ENCODE measurements around the gene APMAP. TPM values are rescaled to one million over a fixed set of nuclear protein-coding genes. Genes with fewer than 3 reads are reported as not detected.

APMAP gene
- total RNA-seq, 1 donor from 2014 or later, result 70.5 TPM

DNA sequence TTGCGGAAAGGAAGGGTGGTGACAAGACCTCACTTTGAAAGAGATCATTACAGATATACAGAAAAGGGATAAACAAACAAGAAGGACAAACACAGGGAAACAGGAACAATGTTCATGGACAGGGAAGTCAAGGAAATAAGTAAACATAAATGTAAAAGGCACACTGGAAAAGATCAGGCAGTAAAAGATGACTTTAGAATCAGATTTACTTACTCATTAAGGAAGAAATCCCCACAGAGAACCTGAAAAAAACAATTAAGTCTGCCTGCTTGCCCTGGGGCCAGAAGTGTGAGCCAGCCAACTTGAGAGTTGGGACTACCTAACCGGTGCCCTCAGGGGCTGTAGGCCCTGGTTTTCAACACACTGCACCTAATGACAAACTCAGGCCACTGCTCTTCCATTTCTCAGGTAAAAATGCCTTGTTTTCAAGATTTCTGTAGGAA is 1.7 kb downstream of the APMAP start:
- no peak for DNase-seq (ENCODE audit: low read depth)

GRCh38 chr20:24989162-24989561 is 3.4 kb downstream of the APMAP start:
- DNase-seq (ENCODE audit: low read depth), result no peak

DNA sequence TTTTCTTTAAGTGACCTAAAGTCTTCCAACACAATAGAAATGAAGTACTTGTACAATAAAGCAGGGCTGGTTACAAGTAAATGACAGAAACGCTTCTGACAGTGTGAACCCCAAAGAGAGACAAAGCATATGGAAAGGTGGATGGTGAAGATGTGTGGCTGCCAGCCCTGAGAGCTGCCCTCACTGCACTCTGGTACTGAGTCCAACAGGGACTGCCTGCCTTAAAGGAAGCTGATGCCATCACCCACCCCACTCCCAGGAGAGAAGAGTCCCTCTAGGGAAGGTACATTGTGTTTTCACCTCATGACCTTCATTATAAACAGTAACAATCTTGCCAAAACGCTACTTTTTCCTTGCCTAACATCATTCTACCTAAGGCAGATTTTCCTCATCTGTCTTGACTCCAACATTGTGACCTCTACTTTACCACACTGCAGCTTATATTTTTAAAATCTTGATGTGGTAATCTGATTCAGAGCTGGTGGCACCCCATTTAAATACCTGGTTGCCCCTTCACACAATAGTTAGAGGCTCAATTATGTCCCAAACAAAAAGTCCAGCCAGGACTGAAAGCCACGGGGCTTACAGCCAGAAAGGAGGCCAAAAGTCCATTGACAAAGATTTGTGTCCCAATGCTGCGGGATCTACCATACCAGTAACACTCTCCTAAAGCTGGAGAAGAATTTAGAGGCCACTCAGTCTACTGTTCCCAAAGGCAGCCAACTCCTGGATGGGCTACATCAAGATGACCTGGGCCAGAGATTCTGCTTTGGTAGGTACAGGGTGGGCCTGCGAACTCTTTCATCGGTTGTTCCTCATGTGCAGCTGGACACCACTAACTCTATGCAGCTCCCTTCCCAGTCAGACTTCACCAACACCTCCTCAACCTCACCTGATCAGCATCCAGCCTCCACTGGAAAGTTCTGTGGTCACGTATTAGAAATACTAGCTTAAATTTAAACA is 4.4 kb downstream of the APMAP start:
- no peak for DNase-seq (ENCODE audit: low read depth)

DNA sequence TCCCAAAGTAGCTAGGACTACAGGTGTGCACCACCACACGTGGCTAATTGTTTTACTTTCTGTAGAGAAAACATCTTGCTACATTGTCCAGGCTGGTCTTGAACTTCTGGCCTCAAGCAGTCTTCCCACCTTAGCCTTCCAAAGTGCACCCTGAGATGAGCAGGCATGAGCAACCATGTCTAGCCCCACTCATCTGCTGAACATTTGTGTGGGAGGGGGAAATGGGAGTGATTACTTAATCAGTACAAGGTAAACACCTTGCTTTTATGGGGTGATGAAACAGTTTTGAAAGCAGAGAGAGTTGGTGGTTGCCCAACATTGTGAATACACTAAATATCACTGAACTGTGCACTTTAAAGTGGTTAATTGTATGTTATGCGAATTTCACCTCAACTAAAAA is 5.3 kb downstream of the APMAP start:
- DNase-seq (ENCODE audit: low read depth), result no peak

- no peak for DNase-seq (ENCODE audit: low read depth)
These were observed 6.0 kb downstream of the APMAP start for GRCh38 chr20:24986436-24987015.

- DNase-seq (ENCODE audit: low read depth), result no peak
These were observed 6.7 kb downstream of the APMAP start for GRCh38 chr20:24985802-24986201.

GRCh38 chr20:24984961-24985640 is 7.5 kb downstream of the APMAP start:
- DNase-seq (ENCODE audit: low read depth), result no peak

GRCh38 chr20:24983896-24984295 is 8.7 kb downstream of the APMAP start:
- no peak for DNase-seq (ENCODE audit: low read depth)

DNA sequence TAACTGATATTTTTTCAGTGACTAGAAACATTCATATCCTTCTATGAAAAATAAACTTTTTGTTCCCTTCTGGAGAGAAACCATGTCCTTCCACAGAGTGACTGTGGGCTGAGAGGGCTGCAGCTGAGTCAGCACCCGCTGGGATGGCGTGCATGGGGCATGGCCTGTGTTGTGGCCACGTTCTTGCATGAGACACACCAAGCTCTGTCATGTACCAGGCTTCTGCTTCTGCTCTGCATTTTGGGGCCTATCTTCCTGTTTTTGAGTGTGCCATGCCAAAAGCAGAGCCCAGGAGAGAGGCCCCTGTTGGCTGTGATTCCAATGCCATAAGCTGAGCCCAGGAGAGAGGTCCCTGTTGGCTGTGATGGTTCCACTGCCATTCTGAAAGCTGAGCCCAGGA is 10.8 kb downstream of the APMAP start:
- no peak for DNase-seq (ENCODE audit: low read depth)

GRCh38 chr20:24981282-24981681 is 11.3 kb downstream of the APMAP start:
- DNase-seq (ENCODE audit: low read depth), result no peak

DNA sequence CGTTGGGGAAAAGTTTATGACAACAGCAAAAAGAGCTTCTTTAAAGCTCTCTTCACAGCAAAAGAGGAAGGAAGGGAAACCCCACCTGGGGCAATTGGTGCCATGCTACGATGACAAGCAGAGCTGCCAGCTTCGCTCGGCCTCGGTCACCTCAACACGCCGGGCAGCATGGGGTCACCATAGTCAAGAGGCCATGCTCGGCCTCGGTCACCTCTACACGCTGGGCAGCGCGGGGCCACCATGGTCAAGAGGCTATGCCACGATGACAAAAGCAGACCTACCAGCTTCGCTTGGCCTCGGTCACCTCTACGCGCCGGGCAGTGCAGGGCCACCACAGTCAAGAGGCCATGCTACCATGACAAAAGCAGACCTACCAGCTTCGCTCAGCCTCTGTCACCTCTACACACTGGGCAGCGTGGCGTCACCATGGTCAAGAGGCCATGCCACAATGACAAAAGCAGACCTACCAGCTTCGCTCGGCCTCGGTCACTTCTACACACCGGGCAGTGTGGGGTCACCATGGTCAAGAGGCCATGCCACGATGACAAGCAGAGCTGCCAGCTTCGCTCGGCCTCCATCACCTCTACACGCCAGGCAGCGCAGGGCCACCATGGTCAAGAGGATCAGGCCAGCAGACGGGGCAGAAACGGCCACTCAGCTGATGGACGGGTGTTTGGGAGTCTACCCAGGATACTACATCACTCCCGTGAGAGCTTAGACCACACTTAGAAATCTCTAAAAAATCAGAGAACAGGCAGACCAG is 12.1 kb downstream of the APMAP start:
- DNase-seq (ENCODE audit: low read depth), result no peak

DNA sequence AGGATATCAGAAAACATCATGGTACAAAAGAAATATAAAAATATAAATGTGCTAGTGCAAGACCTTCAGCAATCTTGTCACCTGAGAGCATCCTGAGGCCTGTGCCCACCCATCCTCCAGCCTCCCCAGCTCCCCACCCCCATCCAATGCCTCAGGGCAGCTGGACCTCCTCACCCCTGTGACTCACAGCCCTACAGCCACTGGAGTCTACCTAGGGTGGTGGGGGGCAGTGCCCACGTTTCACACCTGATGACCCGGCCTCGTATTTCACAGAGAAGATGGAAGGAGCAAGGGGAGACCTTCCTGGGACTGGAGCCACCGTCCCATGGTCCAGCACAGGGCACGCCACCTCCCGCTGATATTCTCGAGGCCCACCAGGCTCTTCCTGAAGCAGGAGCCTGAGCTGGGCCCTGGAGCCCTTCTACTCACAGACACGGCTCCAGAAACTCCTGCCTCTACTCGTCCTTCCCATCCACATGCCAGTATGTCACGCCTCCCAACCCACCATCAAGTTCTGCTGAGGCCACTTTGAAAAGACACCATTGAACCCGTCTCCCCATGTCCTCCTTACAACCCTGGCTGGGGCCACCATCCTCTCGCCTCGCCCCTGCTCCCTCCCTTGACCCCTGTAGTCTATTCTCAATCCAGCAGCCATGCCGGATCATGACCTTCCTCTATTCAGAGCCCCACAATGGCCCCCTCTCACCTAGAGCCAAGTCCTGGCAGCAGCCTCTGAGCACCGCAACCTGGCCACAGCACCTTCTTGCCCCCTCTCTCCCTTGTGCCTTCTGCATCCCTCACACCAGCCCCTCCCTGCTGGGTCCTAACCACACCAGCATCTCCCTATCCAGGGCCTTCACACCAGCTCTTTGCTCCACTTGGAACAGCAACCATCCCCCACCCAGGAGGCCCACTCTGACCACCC is 13.3 kb downstream of the APMAP start:
- DNase-seq (ENCODE audit: low read depth), result no peak

- DNase-seq (ENCODE audit: low read depth), result no peak
These were observed 14.0 kb downstream of the APMAP start for GRCh38 chr20:24978513-24978912.

DNA sequence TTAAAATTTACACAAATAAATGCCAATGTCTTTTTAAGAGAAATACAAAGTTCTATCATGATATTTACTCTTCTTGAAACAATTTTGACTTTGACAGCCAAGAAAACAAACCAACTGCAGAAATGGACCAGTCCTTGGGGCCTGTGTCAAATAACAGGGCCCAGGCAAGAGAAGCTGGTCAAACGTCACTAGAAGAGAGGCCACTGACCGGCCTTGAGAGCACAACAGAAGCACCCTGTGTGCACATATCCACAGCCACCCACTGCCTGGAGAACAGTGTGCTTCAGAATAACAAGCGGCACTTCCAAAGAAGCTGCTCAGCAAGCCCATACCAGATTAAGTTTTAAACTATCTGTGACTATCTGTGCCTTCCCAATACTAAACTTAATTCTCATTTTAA is 14.8 kb downstream of the APMAP start:
- DNase-seq (ENCODE audit: low read depth), result no peak

GRCh38 chr20:24977336-24977735 is 15.2 kb downstream of the APMAP start:
- no peak for DNase-seq (ENCODE audit: low read depth)

- DNase-seq (ENCODE audit: low read depth), result no peak
These were observed 20.2 kb downstream of the APMAP start for GRCh38 chr20:24972341-24972740.

- no peak for DNase-seq (ENCODE audit: low read depth)
These were observed 21.0 kb downstream of the APMAP start for GRCh38 chr20:24971376-24972101.

DNA sequence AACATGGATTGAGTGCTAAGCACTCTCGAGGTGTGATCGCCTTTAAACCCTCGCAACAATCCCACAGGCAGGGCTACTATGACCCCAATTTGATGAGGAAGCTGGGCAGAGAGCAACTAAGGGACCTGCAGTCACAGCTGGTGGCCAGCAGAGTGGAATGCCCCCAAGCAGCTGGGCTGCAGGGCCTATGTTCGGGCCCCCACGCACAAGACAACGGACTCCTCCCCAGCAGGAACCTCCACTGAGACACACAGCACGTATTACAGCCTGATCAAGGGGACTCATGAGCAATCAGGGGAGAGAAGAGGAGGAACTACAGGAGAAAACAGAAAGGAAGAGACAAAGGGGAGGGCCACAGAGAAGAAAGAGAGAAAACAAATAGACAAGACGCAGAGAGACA is 21.8 kb downstream of the APMAP start:
- DNase-seq (ENCODE audit: low read depth), result no peak

GRCh38 chr20:24970030-24970553 is 22.5 kb downstream of the APMAP start:
- no peak for DNase-seq (ENCODE audit: low read depth)
